Measurements from ENCODE around the gene ARHGEF5.
"Not testable (repeated sequence)": the region's sequence is repeated elsewhere in the genome, so short reads cannot be mapped to it uniquely, and the experiment has no call there.

Gene ARHGEF5

GRCh38 chr7:144355176-144355822 lies at the start of gene ARHGEF5:
TSS of gene ARHGEF5 (plus strand) at chr7:144355402. CDS start at chr7:144362670, 7,268 bp downstream.
- DNase-seq = not testable (repeated sequence)

- DNase-seq = not testable (repeated sequence)
Observed at GRCh38 chr7:144309702-144310101, 45.5 kb upstream of the ARHGEF5 start.

GRCh38 chr7:144311218-144311617 lies 44.0 kb upstream of the ARHGEF5 start:
- DNase-seq = not testable (repeated sequence)

- not testable (repeated sequence) for DNase-seq
Observed at GRCh38 chr7:144311872-144312469, 43.2 kb upstream of the ARHGEF5 start, which contains the start of gene OR2A1. TSS of gene OR2A1 (plus strand) at chr7:144312419. CDS start at chr7:144318125, 5,706 bp downstream.

GRCh38 chr7:144317537-144317936 lies 37.7 kb upstream of the ARHGEF5 start:
- not testable (repeated sequence) for DNase-seq

GRCh38 chr7:144319547-144319946 lies 35.7 kb upstream of the ARHGEF5 start:
- not testable (repeated sequence) for DNase-seq

- DNase-seq = not testable (repeated sequence)
Observed at GRCh38 chr7:144321677-144322206, 33.5 kb upstream of the ARHGEF5 start.

GRCh38 chr7:144323359-144323758 lies 31.8 kb upstream of the ARHGEF5 start:
- DNase-seq = not testable (repeated sequence)

GRCh38 chr7:144325868-144326267 lies 29.3 kb upstream of the ARHGEF5 start:
- DNase-seq = not testable (repeated sequence)

- DNase-seq = not testable (repeated sequence)
Observed at GRCh38 chr7:144330044-144330443, 25.2 kb upstream of the ARHGEF5 start.

GRCh38 chr7:144331221-144331995 lies 23.8 kb upstream of the ARHGEF5 start:
- DNase-seq = not testable (repeated sequence)

GRCh38 chr7:144331996-144332288 lies 23.3 kb upstream of the ARHGEF5 start:
- DNase-seq = not testable (repeated sequence)

GRCh38 chr7:144348625-144349024 lies 6.6 kb upstream of the ARHGEF5 start:
- not testable (repeated sequence) for DNase-seq

GRCh38 chr7:144351667-144352066 lies 3.5 kb upstream of the ARHGEF5 start:
- DNase-seq = not testable (repeated sequence)

- not testable (repeated sequence) for DNase-seq
Observed at GRCh38 chr7:144356185-144356584, 983 bp downstream of the ARHGEF5 start.

GRCh38 chr7:144356860-144357259 lies 1.7 kb downstream of the ARHGEF5 start:
- not testable (repeated sequence) for DNase-seq

GRCh38 chr7:144362061-144362460 lies 6.9 kb downstream of the ARHGEF5 start:
- not testable (repeated sequence) for DNase-seq

- DNase-seq = not testable (repeated sequence)
Observed at GRCh38 chr7:144365523-144365922, 10.3 kb downstream of the ARHGEF5 start.

GRCh38 chr7:144367250-144367649 lies 12.0 kb downstream of the ARHGEF5 start:
- DNase-seq = not testable (repeated sequence)

GRCh38 chr7:144369221-144369620 lies 14.0 kb downstream of the ARHGEF5 start:
- DNase-seq = not testable (repeated sequence)

- DNase-seq = no peak
Observed at GRCh38 chr7:144378651-144379050, 23.4 kb downstream of the ARHGEF5 start.

GRCh38 chr7:144379776-144380384 lies 24.7 kb downstream of the ARHGEF5 start:
- DNase-seq = no peak

- DNase-seq = no peak
Observed at GRCh38 chr7:144384071-144384470, 28.9 kb downstream of the ARHGEF5 start.

Data from NCI-H1417 (cell line).